IMR-90 (cell line): Measurements from ENCODE around the gene METTL5. TPM values are rescaled to one million over a fixed set of nuclear protein-coding genes. Genes with fewer than 3 reads are reported as not detected.

Experiments used
- ATAC-seq: fragments of 200-7000 bp; cut with Tn5 transposase; 2 replicates; pipeline ENCODE4 v1.9.1; 2020; ENCODE audit warnings: low read depth, mild to moderate bottlenecking, moderate library complexity
- BruUV-seq: library from RNA; stranded (reverse); fragments of 400-500 nt; replicated peaks from 2 replicates; lab custom pipeline; 2021; lab: Mats Ljungman, UMichigan
- CTCF ChIA-PET: fragments of 300-600 bp; formaldehyde crosslinking; extraction: SDS; loops from one replicate; lab custom pipeline; 2021; ENCODE audit warnings: antibody characterized with exemption; lab: Yijun Ruan, JAX
- POLR2A ChIA-PET: fragments of 300-600 bp; sonication (Branson Sonifier 250); formaldehyde crosslinking; loops from one replicate; lab custom pipeline; 2022; ENCODE audit warnings: antibody characterized with exemption; ENCODE audit not compliant: unreplicated experiment; lab: Charles Lee
- DNase-seq: peaks from one replicate; pipeline ENCODE4 v3.0.0; 2013
- H2AFZ ChIP-seq: replicated peaks from 2 replicates; pipeline ENCODE3; 2013; ENCODE audit warnings: low read length, mild to moderate bottlenecking; ENCODE audit not compliant: poor library complexity
- H2AK5ac ChIP-seq: 2 replicates; pipeline ENCODE4 v1.6.1; 2013; ENCODE audit warnings: low read depth, low read length, inconsistent platforms
- H2AK9ac ChIP-seq: replicated peaks from 2 replicates; pipeline ENCODE3; 2013; ENCODE audit warnings: mild to moderate bottlenecking, low read depth, low read length, moderate library complexity; ENCODE audit not compliant: poor library complexity
- H2BK120ac ChIP-seq: 2 replicates; pipeline ENCODE4 v1.6.1; 2013; ENCODE audit warnings: low read depth, low read length, inconsistent platforms
- H2BK15ac ChIP-seq: 3 replicates; pipeline ENCODE4 v1.6.1; 2013; ENCODE audit warnings: low read depth, low read length, inconsistent platforms
- H2BK20ac ChIP-seq: 2 replicates; pipeline ENCODE4 v1.6.1; 2013; ENCODE audit warnings: low read depth, mild to moderate bottlenecking, inconsistent platforms, low read length, moderate library complexity
- H2BK5ac ChIP-seq: 2 replicates; pipeline ENCODE4 v1.6.1; 2013; ENCODE audit warnings: mild to moderate bottlenecking, low read depth, low read length, inconsistent platforms; ENCODE audit not compliant: poor library complexity, severe bottlenecking
- H3K14ac ChIP-seq: replicated peaks from 2 replicates; pipeline ENCODE4 v1.6.1; 2013; ENCODE audit warnings: low read depth, low read length, inconsistent platforms
- H3K18ac ChIP-seq: 2 replicates; pipeline ENCODE4 v1.6.1; 2013; ENCODE audit warnings: low read depth, low read length, control low read depth
- H3K23ac ChIP-seq: 2 replicates; pipeline ENCODE4 v1.6.1; 2013; ENCODE audit warnings: low read depth, low read length, inconsistent platforms
- H3K27ac ChIP-seq: 2 replicates; pipeline ENCODE4 v1.5.1; 2013; ENCODE audit warnings: mild to moderate bottlenecking, control low read depth, low read length; ENCODE audit not compliant: insufficient read depth
- H3K27me3 ChIP-seq: 2 replicates; pipeline ENCODE4 v1.6.1; 2013; ENCODE audit warnings: low read length; ENCODE audit not compliant: control insufficient read depth, insufficient read depth
- H3K36me3 ChIP-seq: 2 replicates; pipeline ENCODE4 v1.6.1; 2013; ENCODE audit warnings: low read length, mixed read lengths; ENCODE audit not compliant: control insufficient read depth, insufficient read depth
- H3K4ac ChIP-seq: 2 replicates; pipeline ENCODE4 v1.6.1; 2013; ENCODE audit warnings: low read depth, low read length, inconsistent platforms
- H3K4me1 ChIP-seq: 2 replicates; pipeline ENCODE4 v1.6.1; 2013; ENCODE audit warnings: low read length, mixed read lengths; ENCODE audit not compliant: control insufficient read depth, insufficient read depth
- H3K4me2 ChIP-seq: 2 replicates; pipeline ENCODE4 v1.6.1; 2013; ENCODE audit warnings: low read depth, mild to moderate bottlenecking, control low read depth, low read length, moderate library complexity
- H3K4me3 ChIP-seq: 2 replicates; pipeline ENCODE4 v1.5.1; 2013; ENCODE audit warnings: low read depth, mild to moderate bottlenecking, control low read depth, low read length, moderate library complexity; ENCODE audit not compliant: insufficient read depth
- H3K56ac ChIP-seq: 2 replicates; pipeline ENCODE4 v1.6.1; 2013; ENCODE audit warnings: low read length, inconsistent platforms; ENCODE audit not compliant: insufficient read depth; ENCODE audit errors: extremely low read depth
- H3K79me1 ChIP-seq, 2 experiments: 2 replicates each; pipeline ENCODE4 v1.6.1; 2013; ENCODE audit warnings: low read length in 2 of 2, inconsistent platforms in 1 of 2, low read depth in 1 of 2
- H3K9ac ChIP-seq: 2 replicates; pipeline ENCODE4 v1.6.1; 2013; ENCODE audit warnings: low read depth, low read length, control low read depth
- H3K9me1 ChIP-seq: 2 replicates; pipeline ENCODE4 v1.6.1; 2013; ENCODE audit warnings: low read length, inconsistent platforms; ENCODE audit not compliant: insufficient read depth
- H3K9me3 ChIP-seq: 2 replicates; pipeline ENCODE4 v1.6.1; 2013; ENCODE audit warnings: low read length; ENCODE audit not compliant: control insufficient read depth, insufficient read depth
- H4K20me1 ChIP-seq: 2 replicates; pipeline ENCODE4 v1.6.1; 2013; ENCODE audit warnings: low read length, inconsistent platforms; ENCODE audit not compliant: insufficient read depth
- H4K5ac ChIP-seq: 2 replicates; pipeline ENCODE4 v1.6.1; 2013; ENCODE audit warnings: mild to moderate bottlenecking, low read depth, low read length, control low read depth
- H4K8ac ChIP-seq, 2 experiments: 2 replicates each; pipeline ENCODE4 v1.6.1; 2013; ENCODE audit warnings: low read depth in 2 of 2, low read length in 2 of 2, control low read depth in 1 of 2, inconsistent platforms in 1 of 2
- H4K91ac ChIP-seq: 2 replicates; pipeline ENCODE4 v1.6.1; 2013; ENCODE audit warnings: low read depth, low read length, inconsistent platforms; ENCODE audit not compliant: insufficient read depth
- BHLHE40 ChIP-seq: fragments of 150-350 bp; IDR thresholded peaks from 2 replicates; pipeline ENCODE4 v1.6.1; 2016; ENCODE audit warnings: mild to moderate bottlenecking, low read depth, low read length
- CHD1 ChIP-seq: IDR thresholded peaks from 2 replicates; pipeline ENCODE4 v1.6.1; 2012; ENCODE audit warnings: low read depth, low read length, improper control_type of control experiment
- FOS ChIP-seq: fragments of 150-350 bp; IDR thresholded peaks from 2 replicates; pipeline ENCODE4 v1.6.1; 2016; ENCODE audit warnings: low read depth, low read length
- MAFK ChIP-seq: IDR thresholded peaks from 2 replicates; pipeline ENCODE4 v1.6.1; 2012; ENCODE audit warnings: low read depth, low read length, improper control_type of control experiment
- MXI1 ChIP-seq: IDR thresholded peaks from 2 replicates; pipeline ENCODE4 v1.6.1; 2012; ENCODE audit warnings: low read depth, mild to moderate bottlenecking, low read length, moderate library complexity, borderline replicate concordance
- RCOR1 ChIP-seq: IDR thresholded peaks from 2 replicates; pipeline ENCODE4 v1.6.1; 2012; ENCODE audit warnings: mild to moderate bottlenecking, low read length, improper control_type of control experiment; ENCODE audit not compliant: insufficient replicate concordance
- WGBS, 2 experiments: methylation state at CpG; one replicate each; pipeline versions ENCODE4 v1.1.5 to v1.1.7; 2013; ENCODE audit warnings: missing lambda C conversion rate in 2 of 2; ENCODE audit not compliant: insufficient read length in 1 of 2; ENCODE audit errors: extremely low coverage in 2 of 2; 5-methylcytosine and 5-hydroxymethylcytosine counted together
- dilution Hi-C: fragments of 300-500 bp; cut with HindIII; formaldehyde crosslinking; loops from one replicate; pipeline ENCODE4 v1.14.3; 2018; ENCODE audit warnings: low sequenced_read_pairs; ENCODE audit not compliant: unreplicated experiment
- in situ Hi-C: fragments of 300-500 bp; cut with MboI; formaldehyde crosslinking; loops from 3 replicates; pipeline ENCODE4 v1.14.3; 2019; ENCODE audit warnings: low sequenced_read_pairs, inconsistent platforms, mixed read lengths
- intact Hi-C: fragments of 100-400 bp; cut with micrococcal nuclease; formaldehyde crosslinking; loops from 2 replicates; pipeline ENCODE4 v1.10.0; 2022
- polyA plus RNA-seq, 3 experiments: library from polyadenylated mRNA; depleted of rRNA; stranded (reverse); fragments of >200 nt; gene quantifications; 2 replicates each; pipeline ENCODE4 v1.2.3, GENCODE V29; 2012; ENCODE audit warnings: low replicate concordance in 1 of 3
- total RNA-seq: library from RNA; depleted of rRNA; stranded (reverse); fragments of >200 nt; gene quantifications from 2 replicates; pipeline ENCODE4 v1.2.3, GENCODE V29; 2012
- TF ChIP-seq, protein P1 (sequence below): conservative IDR thresholded peaks from 2 replicates; pipeline ENCODE4 v1.5.1; 2012; ENCODE audit warnings: mild to moderate bottlenecking, low read depth, low read length, improper control_type of control experiment
- TF ChIP-seq, protein P2 (sequence below): fragments of 150-350 bp; IDR thresholded peaks from 2 replicates; pipeline ENCODE4 v1.6.1; 2017; ENCODE audit warnings: mild to moderate bottlenecking, antibody characterized with exemption, low read length, low read depth

Gene METTL5
- total and polyA plus RNA-seq, 2 of the 4 experiments (the other 2 are of a cell fraction): 38.3 to 49.8 TPM

DNA sequence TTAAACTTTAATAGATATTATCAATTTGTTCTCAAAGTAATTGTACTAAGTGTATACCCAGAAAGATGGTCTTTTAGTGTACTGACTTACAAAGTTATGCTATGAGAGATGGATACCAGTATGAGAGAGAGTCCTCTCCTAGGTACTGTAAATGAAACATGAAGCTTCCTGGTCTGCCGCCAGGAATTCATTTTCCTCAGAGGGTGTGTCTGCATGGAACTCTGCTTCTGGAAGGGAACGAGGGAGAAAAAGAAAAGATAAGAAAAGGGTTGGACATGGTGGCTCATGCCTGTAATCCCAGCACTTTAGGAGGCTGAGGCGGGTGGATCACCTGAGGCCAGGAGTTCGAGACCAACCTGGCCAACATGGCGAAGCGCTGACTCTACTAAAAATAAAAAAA is 28.3 kb downstream of the METTL5 start:
- 20% methylated on average over 1 of the region's 6 CpGs; no CpG with 5 or more reads in 1 of the 2 experiments for WGBS, 2 experiments
- CTCF ChIA-PET: no interaction called here
- Histone ChIP-seq H3K56ac (no peak overlapping the region), H4K5ac (no peak overlapping the region), H3K18ac (no peak overlapping the region), H4K20me1 (no peaks in the 10 kb centered on the region), H2BK5ac (no peak overlapping the region), H2BK120ac (no peak overlapping the region), H3K36me3 (no peaks in the 10 kb centered on the region), H3K27ac (no peak overlapping the region), H3K79me1 (peaks cover 0 to 4% of the 10 kb centered on the region in 2 experiments; a peak in 1 of 4 replicates), H3K9me1 (no peaks in the 10 kb centered on the region), H2BK20ac (no peak overlapping the region), H2AFZ (no peak overlapping the region), H4K91ac (no peak overlapping the region), H3K23ac (no peak overlapping the region), H3K4me3 (no peak overlapping the region), H4K8ac (no peak overlapping the region), H3K9me3 (no peaks in the 10 kb centered on the region), H3K4ac (no peak overlapping the region), H3K4me2 (no peak overlapping the region), H3K9ac (no peak overlapping the region), H3K4me1 (no peaks in the 10 kb centered on the region), H3K27me3 (no peaks in the 10 kb centered on the region), H2BK15ac (no peak overlapping the region), H2AK5ac (no peak overlapping the region), H2AK9ac (no peak overlapping the region), H3K14ac (no peak overlapping the region)
- dilution Hi-C loops: no loop called here
- BruUV-seq: no TSS peak
- ATAC-seq: no peak
- in situ Hi-C loops: no loop called here
- POLR2A ChIA-PET: no interaction called here
- intact Hi-C loops: loop anchor here (10.0 kb wide), 1 partner anchor 222 kb away; the partner anchor contains the start of gene FASTKD1
- TF ChIP-seq, protein P1, sequence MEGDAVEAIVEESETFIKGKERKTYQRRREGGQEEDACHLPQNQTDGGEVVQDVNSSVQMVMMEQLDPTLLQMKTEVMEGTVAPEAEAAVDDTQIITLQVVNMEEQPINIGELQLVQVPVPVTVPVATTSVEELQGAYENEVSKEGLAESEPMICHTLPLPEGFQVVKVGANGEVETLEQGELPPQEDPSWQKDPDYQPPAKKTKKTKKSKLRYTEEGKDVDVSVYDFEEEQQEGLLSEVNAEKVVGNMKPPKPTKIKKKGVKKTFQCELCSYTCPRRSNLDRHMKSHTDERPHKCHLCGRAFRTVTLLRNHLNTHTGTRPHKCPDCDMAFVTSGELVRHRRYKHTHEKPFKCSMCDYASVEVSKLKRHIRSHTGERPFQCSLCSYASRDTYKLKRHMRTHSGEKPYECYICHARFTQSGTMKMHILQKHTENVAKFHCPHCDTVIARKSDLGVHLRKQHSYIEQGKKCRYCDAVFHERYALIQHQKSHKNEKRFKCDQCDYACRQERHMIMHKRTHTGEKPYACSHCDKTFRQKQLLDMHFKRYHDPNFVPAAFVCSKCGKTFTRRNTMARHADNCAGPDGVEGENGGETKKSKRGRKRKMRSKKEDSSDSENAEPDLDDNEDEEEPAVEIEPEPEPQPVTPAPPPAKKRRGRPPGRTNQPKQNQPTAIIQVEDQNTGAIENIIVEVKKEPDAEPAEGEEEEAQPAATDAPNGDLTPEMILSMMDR: no peak
- TF ChIP-seq BHLHE40 (no peak), FOS (no peak), RCOR1 (no peak), CHD1 (no peak), MAFK (no peak), MXI1 (no peak)
- TF ChIP-seq, protein P2, sequence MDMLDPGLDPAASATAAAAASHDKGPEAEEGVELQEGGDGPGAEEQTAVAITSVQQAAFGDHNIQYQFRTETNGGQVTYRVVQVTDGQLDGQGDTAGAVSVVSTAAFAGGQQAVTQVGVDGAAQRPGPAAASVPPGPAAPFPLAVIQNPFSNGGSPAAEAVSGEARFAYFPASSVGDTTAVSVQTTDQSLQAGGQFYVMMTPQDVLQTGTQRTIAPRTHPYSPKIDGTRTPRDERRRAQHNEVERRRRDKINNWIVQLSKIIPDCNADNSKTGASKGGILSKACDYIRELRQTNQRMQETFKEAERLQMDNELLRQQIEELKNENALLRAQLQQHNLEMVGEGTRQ: no peak
- DNase-seq: peak; percentile 19
